NCI-H128 (cell line): ENCODE data around the gene PPP4R2.

Experiments used
- DNase-seq: peaks from one replicate; lab custom pipeline; 2025; ENCODE audit not compliant: unreplicated experiment; lab: John Stamatoyannopoulos, UW

PPP4R2 gene

DNA sequence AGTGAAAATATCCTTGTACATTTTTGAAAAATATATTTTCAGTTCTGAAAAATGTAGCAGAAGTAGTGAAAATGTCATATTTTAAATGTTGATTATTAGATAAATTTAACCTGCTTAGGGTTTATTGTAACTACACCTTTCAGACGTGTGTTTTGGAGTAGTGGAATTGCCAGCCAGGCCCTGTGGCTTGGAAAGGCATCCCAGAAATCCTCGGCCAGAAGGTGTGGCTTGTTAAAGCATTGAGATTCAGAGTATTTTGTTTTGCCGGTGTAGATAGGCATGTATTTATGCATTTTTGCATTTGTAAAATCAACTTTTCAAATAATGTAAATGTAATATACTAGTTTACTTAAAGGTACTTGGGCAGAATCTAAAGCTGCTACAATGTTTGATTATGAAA lies 71.8 kb downstream of the PPP4R2 start:
- DNase-seq, result no peak

DNA sequence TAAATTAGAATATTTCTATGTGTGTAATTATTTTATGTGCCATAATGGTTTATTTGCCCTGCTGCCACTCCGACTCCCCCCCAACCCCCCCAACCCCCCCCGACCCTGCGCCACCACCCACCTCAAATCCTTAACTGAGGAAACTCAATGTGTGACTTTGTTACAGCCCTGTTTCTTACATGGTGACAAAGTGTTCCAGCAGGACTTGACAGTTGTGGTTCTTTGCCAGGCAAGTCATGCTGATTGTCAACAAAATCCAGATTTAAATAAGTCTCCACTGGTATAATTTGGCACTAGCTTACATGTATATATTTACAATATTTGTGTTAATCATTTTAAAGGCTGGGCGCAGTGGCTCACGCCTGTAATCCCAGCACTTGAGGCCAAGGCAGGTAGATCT lies 72.6 kb downstream of the PPP4R2 start:
- DNase-seq, result no peak

DNA sequence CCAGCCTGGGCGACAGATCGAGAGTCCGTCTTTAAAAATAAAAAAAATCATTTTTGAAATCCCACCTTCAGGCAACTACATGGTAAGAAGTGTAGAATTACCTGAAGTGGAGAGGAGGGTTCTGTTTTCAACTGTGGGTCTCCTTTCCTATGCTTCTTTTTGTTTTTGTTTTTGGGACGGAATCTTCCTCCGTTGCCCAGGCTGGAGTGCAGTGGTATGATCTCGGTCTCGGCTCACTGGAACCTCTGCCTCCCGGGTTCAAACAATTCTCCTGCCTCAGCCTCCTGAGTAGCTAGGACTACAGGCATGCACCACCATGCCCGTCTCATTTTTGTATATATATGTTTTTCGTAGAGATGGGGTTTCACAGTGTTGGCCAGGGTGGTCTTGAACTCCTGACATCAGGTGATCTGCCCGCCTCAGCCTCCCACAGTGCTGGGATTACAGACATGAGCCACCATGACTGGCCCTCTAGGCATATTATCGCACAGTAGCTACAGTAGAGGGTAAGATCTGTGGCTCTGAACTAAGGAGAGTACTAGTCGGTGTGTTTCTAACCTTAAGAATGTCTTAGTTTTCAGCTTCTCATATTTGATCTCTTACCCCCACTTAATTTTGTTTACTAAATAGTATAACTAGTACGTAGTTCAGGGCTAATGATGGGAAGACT lies 73.3 kb downstream of the PPP4R2 start:
- DNase-seq, result no peak

DNA sequence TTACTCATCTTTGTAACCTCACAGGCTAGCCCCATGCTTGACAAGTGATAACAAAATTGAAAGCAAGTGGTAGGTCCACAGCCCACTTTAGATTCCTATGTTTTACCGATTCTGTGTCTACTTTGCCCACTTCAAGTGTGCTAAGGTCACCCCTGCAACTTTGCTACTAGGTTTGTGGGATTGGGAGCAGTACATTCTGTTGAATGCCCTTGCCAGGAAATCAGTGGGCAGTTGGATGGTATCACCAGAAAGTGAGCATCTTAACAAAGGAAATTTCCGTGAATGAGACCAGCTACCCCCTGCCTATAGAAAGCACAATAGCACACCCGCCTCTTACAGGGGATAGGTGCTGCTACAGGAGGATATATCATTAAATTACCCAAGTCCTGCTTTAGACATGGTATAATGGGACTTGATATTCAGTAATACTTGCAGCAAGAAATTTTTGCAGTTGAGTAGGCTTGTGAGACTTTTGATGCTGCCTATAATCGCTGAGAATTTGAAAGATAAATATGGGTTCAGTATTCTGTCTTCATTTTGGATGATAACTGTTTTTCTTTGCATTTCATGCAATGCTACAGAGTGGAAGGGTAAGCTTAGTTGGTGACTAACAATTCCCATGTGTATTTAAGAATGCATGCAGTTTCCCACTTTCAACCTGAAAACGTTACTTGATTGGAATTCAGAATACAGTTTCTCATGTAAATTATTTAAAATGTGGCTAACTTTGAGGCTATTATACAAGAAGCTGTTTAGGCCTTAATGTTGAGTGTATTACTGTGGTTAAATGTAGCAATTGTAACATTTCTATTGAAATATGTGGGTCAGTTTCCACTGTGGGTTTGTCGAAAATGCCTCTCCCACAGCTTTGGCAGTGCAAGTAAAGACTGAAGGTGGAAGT lies 74.3 kb downstream of the PPP4R2 start:
- DNase-seq, result no peak

DNA sequence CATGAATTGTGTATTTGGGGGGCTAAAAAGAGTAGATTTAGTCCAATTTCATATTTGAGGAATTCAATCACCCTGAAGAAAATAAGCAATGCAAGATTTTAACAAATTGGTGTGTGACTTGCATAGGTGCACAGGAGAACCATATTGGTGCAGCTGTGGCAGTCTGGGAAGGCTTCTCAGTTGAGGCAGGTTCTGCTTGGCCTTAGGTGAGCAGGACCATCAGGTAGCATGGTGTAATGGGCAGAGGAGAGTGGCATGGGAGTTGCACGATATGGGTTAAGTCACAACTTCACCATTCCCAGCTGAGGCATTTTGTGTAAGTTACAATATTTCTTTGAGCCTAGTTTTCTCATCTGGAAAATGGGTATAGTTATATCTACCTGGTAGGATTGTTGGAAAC lies 75.3 kb downstream of the PPP4R2 start:
- DNase-seq, result no peak

DNA sequence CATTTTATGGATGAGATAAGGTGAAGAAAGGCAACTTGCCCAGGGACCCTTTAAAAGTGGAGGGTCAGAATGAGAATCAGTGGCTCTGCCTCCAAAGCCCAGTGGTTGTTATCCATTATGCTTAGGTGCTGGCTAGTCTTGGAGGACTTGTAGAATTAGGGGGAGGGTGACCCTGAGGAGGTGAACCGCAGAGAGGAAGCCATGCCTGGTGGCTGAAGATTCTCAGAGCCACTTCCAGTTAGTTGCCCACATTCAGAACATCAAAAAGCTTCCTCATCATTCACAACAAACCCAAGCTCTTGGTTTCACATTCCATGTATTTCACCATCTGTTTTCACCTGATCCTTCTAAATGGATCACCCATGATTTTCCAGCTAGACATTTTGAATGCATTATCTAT lies 76.0 kb downstream of the PPP4R2 start:
- no peak for DNase-seq

DNA sequence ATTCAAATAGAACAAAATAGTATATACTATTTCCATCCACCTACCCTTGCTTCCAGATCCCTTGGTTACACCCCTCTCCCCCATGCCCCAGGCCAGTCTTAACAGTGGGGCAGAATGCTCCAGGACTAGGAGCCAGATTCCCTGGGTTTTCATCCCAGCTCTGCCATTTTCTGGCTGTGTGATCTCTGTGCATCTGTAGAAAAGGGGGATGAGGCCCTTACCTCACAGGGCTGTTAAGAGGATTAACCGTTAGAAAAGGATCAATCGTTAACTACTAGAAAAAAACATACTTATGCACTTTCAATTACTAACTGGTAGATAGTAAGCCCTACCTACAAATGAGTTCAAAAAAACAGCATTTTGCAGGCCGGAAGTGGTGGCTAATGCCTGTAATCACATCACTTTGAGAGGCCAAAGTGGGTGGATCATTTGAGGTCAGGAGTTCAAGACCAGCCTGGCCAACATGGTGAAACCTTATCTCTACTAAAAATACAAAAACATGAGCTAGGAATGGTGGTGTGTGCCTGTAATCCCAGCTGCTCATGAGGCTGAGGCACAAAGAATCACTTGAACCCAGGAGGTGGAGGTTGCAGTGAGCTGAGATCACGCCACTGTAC lies 76.6 kb downstream of the PPP4R2 start:
- no peak for DNase-seq

DNA sequence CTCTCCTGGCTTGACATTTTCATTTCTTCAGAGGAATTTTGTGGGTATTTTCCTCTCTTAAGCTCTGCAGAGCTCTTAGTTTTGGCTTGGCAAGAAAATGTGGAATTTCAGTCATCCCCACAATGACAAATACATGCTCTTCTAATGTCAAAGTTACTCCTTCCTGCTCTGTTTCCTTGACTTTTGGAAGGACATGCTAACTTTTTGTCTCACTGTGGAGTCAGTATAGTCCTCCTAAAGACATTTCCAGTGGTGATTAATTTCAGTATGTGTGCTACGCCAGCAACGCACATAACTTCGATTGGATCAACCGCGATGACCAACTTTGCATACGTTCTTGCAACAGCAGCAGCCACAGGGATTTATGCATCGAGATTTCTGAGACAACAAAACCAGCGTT lies 78.2 kb downstream of the PPP4R2 start:
- DNase-seq, result no peak

DNA sequence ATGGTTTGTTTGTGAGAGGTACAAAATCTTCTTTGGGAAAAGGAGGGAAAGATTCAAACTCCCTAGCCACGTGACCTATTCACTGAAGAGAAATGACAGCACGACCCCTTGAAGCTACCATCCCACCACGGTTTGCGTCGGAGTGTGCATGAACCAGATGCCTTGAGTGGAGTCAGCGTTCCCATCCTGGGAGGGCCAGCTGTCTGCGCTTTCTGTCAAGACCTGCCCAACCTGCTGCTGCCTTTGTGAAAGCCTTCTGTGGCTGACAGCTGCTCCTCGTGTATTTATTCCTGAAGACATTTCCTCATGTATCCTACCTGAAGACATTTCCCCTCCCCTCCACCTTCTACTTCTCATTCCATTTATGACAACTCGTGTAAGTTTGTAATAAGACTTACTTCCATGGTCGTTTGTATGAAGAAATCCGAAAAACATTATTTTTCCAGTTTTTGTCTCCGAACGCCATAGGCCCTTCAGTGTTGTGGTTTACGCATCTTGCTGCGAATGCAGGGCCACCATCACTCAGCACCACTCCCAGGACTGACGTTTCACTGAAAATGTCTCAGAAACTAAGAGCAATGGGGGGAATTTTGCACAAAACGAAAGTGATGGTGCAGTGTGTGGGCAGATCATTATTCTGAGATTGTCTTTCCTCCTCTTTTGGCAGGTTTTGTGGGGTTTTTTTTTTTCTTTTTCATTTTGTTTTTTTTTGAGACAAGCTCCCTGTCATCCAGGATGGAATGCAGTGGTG lies 83.8 kb downstream of the PPP4R2 start:
- no peak for DNase-seq

DNA sequence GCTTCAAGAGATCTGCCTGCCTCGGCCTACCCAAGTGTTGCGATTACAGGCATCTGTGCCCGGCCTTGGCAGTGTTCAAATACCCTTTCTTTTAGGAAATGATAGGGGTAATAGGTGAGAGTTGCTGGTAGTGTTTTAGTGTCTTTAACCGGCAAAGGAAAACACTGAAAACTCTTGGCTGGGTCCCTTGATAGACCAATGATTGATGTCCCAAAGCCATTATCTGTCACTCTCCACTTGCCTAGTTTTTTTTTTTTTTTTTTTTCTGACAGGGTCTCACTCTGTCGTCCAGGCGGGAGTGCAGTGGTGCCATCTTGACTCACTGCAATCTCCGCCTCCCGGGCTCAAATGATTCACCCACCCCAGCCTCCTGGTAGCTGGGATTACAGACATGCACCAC lies 84.5 kb downstream of the PPP4R2 start:
- no peak for DNase-seq

DNA sequence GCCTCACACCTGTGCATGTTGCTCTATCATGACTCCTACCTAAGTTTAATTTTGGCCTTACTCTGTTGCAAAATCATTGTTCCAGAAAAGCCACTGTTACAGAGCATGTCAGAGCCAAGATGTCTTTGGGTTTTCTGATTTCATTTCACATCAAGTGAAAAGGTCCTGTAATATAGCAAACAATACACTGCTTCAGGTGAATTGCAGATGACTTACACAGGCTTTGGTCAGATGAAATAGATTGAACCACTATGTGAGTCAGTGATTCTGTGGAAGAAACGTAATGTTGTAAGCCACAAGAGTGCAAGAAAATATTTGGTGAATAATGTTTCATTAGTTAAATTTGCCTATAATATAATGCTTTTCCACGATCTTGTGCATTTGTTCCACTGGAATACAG lies 87.6 kb downstream of the PPP4R2 start:
- DNase-seq, result no peak

DNA sequence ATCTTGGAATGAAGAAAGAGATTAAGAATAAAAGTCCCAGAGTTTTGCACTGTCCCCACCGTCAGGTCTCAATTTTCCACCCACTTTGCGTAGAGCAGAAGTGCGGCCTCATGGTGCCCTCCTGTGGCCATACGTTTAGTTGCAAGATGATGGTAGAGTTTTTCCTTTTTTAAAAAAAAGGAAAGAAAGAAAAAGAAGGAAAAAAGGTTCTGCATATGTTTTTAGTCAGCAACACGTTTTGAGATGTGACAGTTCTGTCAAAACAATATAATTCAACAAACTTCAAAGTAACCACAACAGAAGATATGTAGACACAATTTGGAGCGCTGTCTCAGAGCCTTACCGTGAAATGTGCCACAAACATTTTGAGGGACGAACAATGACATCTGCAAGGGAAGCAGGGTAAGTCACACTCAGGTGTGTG lies 89.5 kb downstream of the PPP4R2 start:
- no peak for DNase-seq

DNA sequence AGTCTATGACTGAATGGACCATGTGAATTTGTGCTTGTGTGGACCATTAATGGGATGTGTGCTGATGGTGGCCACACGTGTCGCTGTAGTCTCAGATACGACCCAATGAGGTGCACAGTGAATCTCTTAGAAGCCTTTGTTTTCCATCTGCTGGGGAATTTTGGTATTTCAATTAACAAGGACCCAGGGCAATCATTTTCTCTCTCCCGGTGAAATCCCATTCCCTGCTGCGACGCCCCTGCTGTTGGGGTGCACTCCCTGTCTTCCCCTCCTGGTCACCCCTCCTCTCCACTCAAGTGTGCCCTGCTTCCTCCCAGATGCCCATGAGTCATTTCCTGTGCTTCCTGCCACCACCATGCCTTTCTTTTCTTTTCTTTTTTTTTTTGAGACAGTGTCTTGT lies 97.5 kb downstream of the PPP4R2 start:
- DNase-seq, result no peak

DNA sequence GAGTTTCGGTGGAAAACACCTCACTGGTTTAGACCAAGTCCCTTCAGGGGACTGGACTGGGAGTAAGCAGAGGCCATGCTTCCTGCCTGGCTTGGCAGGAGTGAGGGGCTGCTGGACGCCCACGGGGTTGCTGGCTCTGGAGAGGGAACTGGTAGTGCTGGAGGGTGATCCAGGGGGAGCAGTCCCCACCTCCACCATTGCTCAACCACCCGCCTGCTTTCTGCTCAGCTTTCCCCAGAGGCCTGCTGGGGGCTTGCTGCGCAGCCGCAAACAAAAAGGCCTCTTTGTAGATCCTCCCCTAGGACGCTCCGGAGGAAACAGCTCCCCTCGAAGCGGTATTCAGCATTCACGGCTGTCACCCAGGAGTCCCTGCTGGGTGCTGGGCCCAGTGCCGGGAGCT lies 98.3 kb downstream of the PPP4R2 start:
- DNase-seq, result no peak

DNA sequence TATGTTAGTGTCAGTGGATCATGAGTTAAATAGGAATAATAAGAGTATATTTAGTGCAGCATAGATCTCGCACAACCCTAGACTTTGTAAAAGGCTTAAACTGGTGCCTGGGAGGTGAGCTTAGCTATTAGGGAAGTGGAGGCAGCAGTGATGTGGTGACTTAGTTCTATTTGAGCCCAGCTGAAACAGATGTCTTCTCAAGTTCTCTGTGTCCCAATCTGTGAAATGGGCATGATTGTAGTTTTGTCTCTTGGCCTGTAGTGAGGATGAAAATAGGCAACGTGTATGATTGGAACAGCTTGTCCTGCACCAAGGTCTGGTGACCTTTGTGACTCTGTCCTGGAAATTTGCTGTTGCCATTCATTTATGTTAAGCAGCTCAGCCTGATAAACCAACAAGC lies 99.6 kb downstream of the PPP4R2 start:
- no peak for DNase-seq

DNA sequence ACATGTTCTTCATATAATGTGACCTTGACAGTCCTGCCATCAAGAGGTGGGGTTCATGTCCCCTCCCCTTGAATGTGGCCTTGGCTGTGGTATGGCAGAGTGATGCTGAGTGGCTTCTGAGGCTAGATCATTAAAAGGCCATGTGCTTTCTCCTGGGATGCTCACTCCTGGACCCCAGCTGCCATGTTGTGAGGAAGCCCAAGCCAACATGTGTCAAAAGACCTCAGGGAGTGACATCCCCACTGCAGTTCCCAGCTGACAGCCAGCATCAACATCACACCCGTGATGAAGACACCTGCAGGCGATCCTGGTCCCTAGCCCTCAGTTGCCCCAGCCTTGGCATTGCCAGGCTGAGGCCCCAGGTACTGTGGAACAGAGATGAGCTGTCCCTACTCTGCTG lies 101.4 kb downstream of the PPP4R2 start:
- no peak for DNase-seq

DNA sequence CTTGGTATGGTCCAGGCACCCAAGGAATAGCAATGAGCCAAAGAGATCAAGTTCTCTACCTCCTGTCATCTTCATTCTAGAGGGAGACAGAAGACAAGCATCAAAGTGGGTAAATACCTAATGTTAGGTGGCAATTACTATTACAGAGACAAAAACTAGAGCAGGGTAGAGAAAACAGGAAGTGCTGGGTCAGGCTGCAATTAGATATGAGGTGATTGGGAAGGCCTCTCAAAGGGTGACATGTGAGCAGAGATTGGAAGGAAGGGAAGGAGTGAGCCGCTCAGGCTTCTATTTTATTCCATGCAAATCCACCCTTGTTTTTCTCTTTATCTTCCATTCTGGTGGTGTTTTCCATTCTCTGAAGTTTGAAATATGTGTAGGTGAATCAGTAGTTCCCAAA lies 102.3 kb downstream of the PPP4R2 start:
- DNase-seq, result no peak

DNA sequence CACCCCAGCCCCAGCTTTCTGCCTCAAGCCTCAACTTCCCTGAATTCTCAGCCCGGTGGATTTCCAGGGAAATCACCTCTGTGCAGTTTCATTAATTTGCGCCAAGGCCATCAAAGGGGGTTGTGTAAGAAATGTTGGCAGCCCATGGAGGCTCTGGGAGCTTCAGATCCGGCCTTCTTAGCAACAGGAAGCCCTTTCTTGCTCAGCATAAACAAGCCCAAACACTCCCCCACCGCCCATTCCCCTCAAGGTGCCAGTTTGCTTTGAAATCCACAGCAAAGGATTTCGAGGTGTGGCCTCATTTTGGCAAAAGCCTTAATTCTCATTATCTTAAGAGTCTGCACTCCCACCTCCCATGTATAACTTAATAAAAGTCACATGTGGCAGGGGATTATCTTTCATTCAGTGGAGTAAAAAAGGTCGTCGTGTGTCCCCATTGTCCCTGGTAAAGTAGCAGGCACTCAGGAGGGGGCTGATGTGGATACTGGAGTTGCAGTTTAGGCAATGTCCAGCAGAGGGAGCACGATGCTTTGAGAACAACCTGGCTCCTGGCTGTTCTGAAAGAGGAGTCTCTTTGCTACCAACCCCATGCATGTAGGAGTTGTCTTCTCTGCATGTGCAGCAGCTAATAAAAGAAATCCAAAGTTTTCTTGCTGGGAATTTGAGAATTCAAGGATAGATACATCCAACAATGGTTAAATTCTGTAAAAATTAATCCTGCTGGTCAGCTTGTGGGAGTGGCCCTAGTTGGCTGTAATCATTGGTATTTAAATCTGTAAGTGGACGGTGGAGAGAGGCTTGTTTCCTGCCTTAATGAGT lies 104.3 kb downstream of the PPP4R2 start:
- peak; percentile 76 for DNase-seq

DNA sequence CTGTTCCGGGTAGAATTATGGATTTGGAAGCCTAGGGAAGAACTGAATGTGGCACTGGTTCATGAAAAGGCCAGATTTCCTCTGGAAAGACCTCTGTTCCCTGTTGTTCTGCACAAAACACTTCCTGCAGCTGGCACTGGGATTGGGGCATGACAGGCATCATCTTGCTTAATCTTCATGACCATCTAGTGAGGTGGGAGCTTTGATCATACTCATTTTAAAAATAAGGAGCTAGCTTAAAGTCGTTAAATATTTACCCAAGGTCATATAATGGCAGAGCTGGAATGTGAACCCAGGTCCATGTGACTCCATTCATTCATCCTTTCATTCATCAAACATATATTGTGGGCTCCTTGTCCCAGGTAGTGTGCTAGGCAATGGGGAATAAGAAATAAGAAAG lies 105.3 kb downstream of the PPP4R2 start:
- DNase-seq, result no peak

DNA sequence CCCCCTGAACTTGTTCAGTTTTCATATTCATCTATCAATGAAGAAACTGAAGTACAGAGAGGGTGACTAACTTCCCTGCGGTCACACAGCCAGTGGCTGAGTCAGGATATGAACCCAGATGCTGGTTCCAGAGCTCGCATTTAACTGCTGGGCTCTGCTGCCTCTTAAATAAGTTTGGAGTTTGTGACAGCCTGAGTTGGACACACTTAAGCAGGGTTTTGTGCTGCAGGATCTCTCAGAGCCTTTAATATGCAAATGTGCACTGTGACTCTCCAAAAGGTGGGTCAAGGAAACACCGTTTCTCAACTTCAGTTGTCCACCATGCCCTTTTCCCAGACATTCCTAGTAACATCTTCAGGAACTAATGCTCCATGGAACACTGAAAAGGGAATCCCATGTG lies 110.6 kb downstream of the PPP4R2 start:
- no peak for DNase-seq
